Neural cell (in vitro differentiated cells): ENCODE results near the gene MYPN. TPM values are rescaled to one million over a fixed set of nuclear protein-coding genes. Genes with fewer than 3 reads are reported as not detected.

ENCODE experiments used
- H2AFZ ChIP-seq: fragments of 200-600, 300-800 bp; sonication (generic), shearing (Covaris generic); 2 replicates; pipeline ENCODE4 v1.6.0; 2014; ENCODE audit warnings: low read depth, mild to moderate bottlenecking, antibody characterized with exemption, low read length, moderate library complexity
- H3F3A ChIP-seq: fragments of 200-600 bp; shearing (Covaris generic); 2 replicates; pipeline ENCODE4 v1.6.1; 2016; ENCODE audit warnings: mild to moderate bottlenecking, moderate library complexity, mixed read lengths, antibody characterized with exemption, low read length; ENCODE audit not compliant: insufficient read depth, poor library complexity, severe bottlenecking
- H3K27ac ChIP-seq: fragments of 200-600, 300-800 bp; sonication (generic), shearing (Covaris generic); 2 replicates; pipeline ENCODE4 v1.5.1; 2014; ENCODE audit warnings: mild to moderate bottlenecking, low read length, moderate library complexity
- H3K27me3 ChIP-seq: fragments of 300-800, 200-600 bp; sonication (generic), shearing (Covaris generic); 2 replicates; pipeline ENCODE4 v1.6.0; 2014; ENCODE audit warnings: mild to moderate bottlenecking, low read depth, low read length, moderate library complexity; ENCODE audit not compliant: insufficient read depth
- H3K36me3 ChIP-seq: fragments of 300-800, 200-600 bp; sonication (generic), shearing (Covaris generic); 2 replicates; pipeline ENCODE4 v1.5.1; 2014; ENCODE audit warnings: mild to moderate bottlenecking, antibody characterized with exemption, low read length, moderate library complexity; ENCODE audit not compliant: insufficient read depth
- H3K4me2 ChIP-seq: fragments of 300-800, 200-600 bp; sonication (generic), shearing (Covaris generic); 2 replicates; pipeline ENCODE4 v1.6.0; 2014; ENCODE audit warnings: mild to moderate bottlenecking, low read length
- H3K4me3 ChIP-seq: fragments of 300-800, 200-600 bp; sonication (generic), shearing (Covaris generic); 2 replicates; pipeline ENCODE4 v1.5.1; 2014; ENCODE audit warnings: mild to moderate bottlenecking, low read length, moderate library complexity
- H3K79me2 ChIP-seq: fragments of 200-600 bp; shearing (Covaris generic); replicated peaks from 2 replicates; pipeline ENCODE4 v1.6.0; 2014; ENCODE audit warnings: mild to moderate bottlenecking, low read length, moderate library complexity; ENCODE audit not compliant: insufficient read depth
- H3K9ac ChIP-seq: fragments of 300-800, 200-600 bp; sonication (generic), shearing (Covaris generic); 2 replicates; pipeline ENCODE4 v1.6.1; 2016; ENCODE audit warnings: mild to moderate bottlenecking, low read length, mixed read lengths
- H3K9me2 ChIP-seq: fragments of 200-600 bp; shearing (Covaris generic); 2 replicates; pipeline ENCODE4 v1.6.1; 2016; ENCODE audit warnings: mild to moderate bottlenecking, low read length, mixed read lengths; ENCODE audit not compliant: insufficient read depth
- H3K9me3 ChIP-seq: fragments of 200-600, 300-800 bp; sonication (generic), shearing (Covaris generic); 2 replicates; pipeline ENCODE4 v1.6.1; 2016; ENCODE audit warnings: mild to moderate bottlenecking, mixed run types, low read length, moderate library complexity, mixed read lengths
- H4K20me1 ChIP-seq: fragments of 200-600 bp; shearing (Covaris generic); 2 replicates; pipeline ENCODE4 v1.6.1; 2016; ENCODE audit warnings: mild to moderate bottlenecking, mixed run types; ENCODE audit not compliant: insufficient read depth
- EP300 ChIP-seq: fragments of 450-650 bp; conservative IDR thresholded peaks from 2 replicates; pipeline ENCODE4 v1.6.1; 2014; ENCODE audit warnings: antibody characterized with exemption, mild to moderate bottlenecking, moderate library complexity; ENCODE audit not compliant: poor library complexity, severe bottlenecking
- EZH2 ChIP-seq: fragments of 200-600, 300-800 bp; shearing (Covaris generic), sonication (generic); IDR thresholded peaks from 2 replicates; pipeline ENCODE4 v1.6.1; 2014; ENCODE audit warnings: antibody characterized with exemption, low read length, borderline replicate concordance, mild to moderate bottlenecking; ENCODE audit not compliant: insufficient read depth, poor library complexity, severe bottlenecking
- MXI1 ChIP-seq: fragments of 450-650 bp; conservative IDR thresholded peaks from 2 replicates; pipeline ENCODE4 v1.6.1; 2014; ENCODE audit warnings: antibody characterized with exemption, mild to moderate bottlenecking; ENCODE audit not compliant: poor library complexity, severe bottlenecking
- POLR2AphosphoS5 ChIP-seq: IDR thresholded peaks from 2 replicates; pipeline ENCODE4 v1.6.1; 2012
- RAD21 ChIP-seq: fragments of 450-650 bp; conservative IDR thresholded peaks from 2 replicates; pipeline ENCODE4 v1.6.1; 2014; ENCODE audit warnings: antibody characterized with exemption, mild to moderate bottlenecking, moderate library complexity
- SMC3 ChIP-seq: fragments of 450-650 bp; conservative IDR thresholded peaks from 2 replicates; pipeline ENCODE4 v1.6.1; 2014; ENCODE audit warnings: antibody characterized with exemption, mild to moderate bottlenecking, moderate library complexity; ENCODE audit not compliant: poor library complexity
- TAF1 ChIP-seq: IDR thresholded peaks from 2 replicates; pipeline ENCODE4 v1.6.1; 2012; ENCODE audit warnings: low read depth
- polyA plus RNA-seq: library from polyadenylated mRNA; depleted of rRNA; stranded (reverse); fragments of >200 nt; gene quantifications from 2 replicates; pipeline ENCODE4 v1.2.3, GENCODE V29; 2014
- TF ChIP-seq, protein P1 (sequence below): fragments of 450-650 bp; IDR thresholded peaks from 2 replicates; pipeline ENCODE4 v1.5.1; 2014; ENCODE audit warnings: antibody characterized with exemption, mild to moderate bottlenecking, moderate library complexity; ENCODE audit not compliant: poor library complexity, severe bottlenecking
- TF ChIP-seq, protein P2 (sequence below): IDR thresholded peaks from 2 replicates; pipeline ENCODE4 v1.6.1; 2012; ENCODE audit warnings: borderline replicate concordance

Gene MYPN
- polyA plus RNA-seq, 1 donor from 2014 or later: not detected

DNA sequence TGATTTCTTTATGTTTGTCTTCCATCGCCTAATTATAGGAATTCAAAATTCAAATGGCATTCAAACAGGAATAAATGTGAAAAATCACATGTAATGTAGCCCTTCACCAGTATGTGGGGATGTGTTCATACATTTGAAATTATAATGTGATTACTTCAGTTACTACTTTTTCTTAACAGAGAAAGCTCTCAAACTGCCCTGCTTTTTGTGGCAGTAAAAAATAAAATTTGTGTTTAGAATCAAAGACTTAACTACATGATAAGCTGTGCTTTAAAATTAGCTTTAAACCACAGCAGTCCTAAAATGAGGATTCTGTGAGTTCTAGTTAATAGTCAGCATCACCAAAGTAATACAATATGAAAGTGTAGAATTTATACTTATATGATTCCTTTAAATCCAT, 26.4 kb upstream of the MYPN start:
- Histone ChIP-seq H3K4me2 (no peak overlapping the region), H3K79me2 (no peaks in the 10 kb centered on the region), H3K36me3 (no peaks in the 10 kb centered on the region), H3K27ac (no peak overlapping the region), H3K4me3 (no peak overlapping the region), H3F3A (no peaks in the 10 kb centered on the region), H3K9ac (no peak overlapping the region), H3K27me3 (no peaks in the 10 kb centered on the region), H4K20me1 (no peaks in the 10 kb centered on the region), H2AFZ (no peak overlapping the region), H3K9me2 (no peaks in the 10 kb centered on the region), H3K9me3 (no peaks in the 10 kb centered on the region)
- TF ChIP-seq MXI1: no peak
- TF ChIP-seq, protein P1, sequence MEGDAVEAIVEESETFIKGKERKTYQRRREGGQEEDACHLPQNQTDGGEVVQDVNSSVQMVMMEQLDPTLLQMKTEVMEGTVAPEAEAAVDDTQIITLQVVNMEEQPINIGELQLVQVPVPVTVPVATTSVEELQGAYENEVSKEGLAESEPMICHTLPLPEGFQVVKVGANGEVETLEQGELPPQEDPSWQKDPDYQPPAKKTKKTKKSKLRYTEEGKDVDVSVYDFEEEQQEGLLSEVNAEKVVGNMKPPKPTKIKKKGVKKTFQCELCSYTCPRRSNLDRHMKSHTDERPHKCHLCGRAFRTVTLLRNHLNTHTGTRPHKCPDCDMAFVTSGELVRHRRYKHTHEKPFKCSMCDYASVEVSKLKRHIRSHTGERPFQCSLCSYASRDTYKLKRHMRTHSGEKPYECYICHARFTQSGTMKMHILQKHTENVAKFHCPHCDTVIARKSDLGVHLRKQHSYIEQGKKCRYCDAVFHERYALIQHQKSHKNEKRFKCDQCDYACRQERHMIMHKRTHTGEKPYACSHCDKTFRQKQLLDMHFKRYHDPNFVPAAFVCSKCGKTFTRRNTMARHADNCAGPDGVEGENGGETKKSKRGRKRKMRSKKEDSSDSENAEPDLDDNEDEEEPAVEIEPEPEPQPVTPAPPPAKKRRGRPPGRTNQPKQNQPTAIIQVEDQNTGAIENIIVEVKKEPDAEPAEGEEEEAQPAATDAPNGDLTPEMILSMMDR: peak; percentile 69
- peak; percentile 66 for TF ChIP-seq SMC3
- no peak for TF ChIP-seq EP300
- peak; percentile 71 for TF ChIP-seq RAD21
- no peak for TF ChIP-seq EZH2

DNA sequence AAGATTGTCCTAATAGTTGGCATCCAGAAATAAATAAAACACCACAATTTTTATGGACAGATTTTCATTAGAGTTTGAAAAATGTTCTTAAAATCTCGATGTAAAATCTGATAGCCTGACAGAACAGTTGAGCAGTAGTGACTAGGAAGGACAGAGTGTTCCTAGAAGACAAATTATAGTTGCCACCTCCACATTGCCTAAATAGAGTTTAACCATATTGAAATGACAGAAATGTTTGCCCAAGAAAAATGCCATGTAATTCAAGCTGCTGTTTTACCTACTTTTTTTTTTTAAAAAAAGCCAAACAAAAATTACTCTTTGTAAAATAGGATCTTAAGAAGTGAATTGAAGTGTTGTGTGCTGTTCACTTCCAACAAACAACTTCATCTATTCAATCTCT, 25.3 kb upstream of the MYPN start:
- Histone ChIP-seq H3K9me3 (no peaks in the 10 kb centered on the region), H3K27ac (no peak overlapping the region), H3K4me2 (no peak overlapping the region), H3K4me3 (no peak overlapping the region), H3K27me3 (no peaks in the 10 kb centered on the region), H3K9me2 (no peaks in the 10 kb centered on the region), H4K20me1 (no peaks in the 10 kb centered on the region), H2AFZ (no peak overlapping the region), H3K36me3 (no peaks in the 10 kb centered on the region), H3K79me2 (no peaks in the 10 kb centered on the region), H3F3A (no peaks in the 10 kb centered on the region), H3K9ac (no peak overlapping the region)
- no peak for TF ChIP-seq MXI1
- no peak for TF ChIP-seq TAF1
- TF ChIP-seq EZH2: no peak
- TF ChIP-seq, protein P2, sequence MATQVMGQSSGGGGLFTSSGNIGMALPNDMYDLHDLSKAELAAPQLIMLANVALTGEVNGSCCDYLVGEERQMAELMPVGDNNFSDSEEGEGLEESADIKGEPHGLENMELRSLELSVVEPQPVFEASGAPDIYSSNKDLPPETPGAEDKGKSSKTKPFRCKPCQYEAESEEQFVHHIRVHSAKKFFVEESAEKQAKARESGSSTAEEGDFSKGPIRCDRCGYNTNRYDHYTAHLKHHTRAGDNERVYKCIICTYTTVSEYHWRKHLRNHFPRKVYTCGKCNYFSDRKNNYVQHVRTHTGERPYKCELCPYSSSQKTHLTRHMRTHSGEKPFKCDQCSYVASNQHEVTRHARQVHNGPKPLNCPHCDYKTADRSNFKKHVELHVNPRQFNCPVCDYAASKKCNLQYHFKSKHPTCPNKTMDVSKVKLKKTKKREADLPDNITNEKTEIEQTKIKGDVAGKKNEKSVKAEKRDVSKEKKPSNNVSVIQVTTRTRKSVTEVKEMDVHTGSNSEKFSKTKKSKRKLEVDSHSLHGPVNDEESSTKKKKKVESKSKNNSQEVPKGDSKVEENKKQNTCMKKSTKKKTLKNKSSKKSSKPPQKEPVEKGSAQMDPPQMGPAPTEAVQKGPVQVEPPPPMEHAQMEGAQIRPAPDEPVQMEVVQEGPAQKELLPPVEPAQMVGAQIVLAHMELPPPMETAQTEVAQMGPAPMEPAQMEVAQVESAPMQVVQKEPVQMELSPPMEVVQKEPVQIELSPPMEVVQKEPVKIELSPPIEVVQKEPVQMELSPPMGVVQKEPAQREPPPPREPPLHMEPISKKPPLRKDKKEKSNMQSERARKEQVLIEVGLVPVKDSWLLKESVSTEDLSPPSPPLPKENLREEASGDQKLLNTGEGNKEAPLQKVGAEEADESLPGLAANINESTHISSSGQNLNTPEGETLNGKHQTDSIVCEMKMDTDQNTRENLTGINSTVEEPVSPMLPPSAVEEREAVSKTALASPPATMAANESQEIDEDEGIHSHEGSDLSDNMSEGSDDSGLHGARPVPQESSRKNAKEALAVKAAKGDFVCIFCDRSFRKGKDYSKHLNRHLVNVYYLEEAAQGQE: no peak
- TF ChIP-seq EP300: no peak
- TF ChIP-seq, protein P1: no peak
- no peak for TF ChIP-seq RAD21
- no peak for TF ChIP-seq POLR2AphosphoS5
- no peak for TF ChIP-seq SMC3
